ENCODE results near the gene USP22. TPM values are rescaled to one million over a fixed set of nuclear protein-coding genes. Genes with fewer than 3 reads are reported as not detected.

The USP22 gene
- total RNA-seq, 1 experiment from 2014 or later: 224 TPM

- no peaks in the 10 kb centered on the region for H3K9me3 ChIP-seq (ENCODE audit: control insufficient read depth, insufficient read depth, low read depth, low read length)
- no peaks in the 10 kb centered on the region for H3K27me3 ChIP-seq (ENCODE audit: control insufficient read depth, insufficient read depth, low read length)
- POLR2A ChIA-PET: no interaction called here
- in situ Hi-C loops (cut with HindIII; ENCODE audit: low pct_unique_long_range_greater_than_20kb, low sequenced_read_pairs) (no loop called here), intact Hi-C loops (cut with micrococcal nuclease; ENCODE audit: unreplicated experiment) (no loop called here)
- no peaks in the 10 kb centered on the region for H3K36me3 ChIP-seq (ENCODE audit: control insufficient read depth, insufficient read depth, low read length)
- H3K4me1 ChIP-seq (ENCODE audit: control insufficient read depth, insufficient read depth, low read length): no peaks in the 10 kb centered on the region
- CTCF ChIA-PET: no interaction called here
- DNase-seq (ENCODE audit: low read depth, low spot score): no peak
- TF ChIP-seq CTCF (IDR thresholded peaks at IDR 0.05) (no peak), POLR2AphosphoS5 (IDR thresholded peaks at IDR 0.05; ENCODE audit: low read depth, low read length) (no peak), TCF7L2 (IDR thresholded peaks at IDR 0.05; ENCODE audit: low read depth, low read length) (no peak), SIN3A (IDR thresholded peaks at IDR 0.05; ENCODE audit: borderline replicate concordance, insufficient read depth, low read depth, low read length) (no peak)
- TF ChIP-seq, protein P1, sequence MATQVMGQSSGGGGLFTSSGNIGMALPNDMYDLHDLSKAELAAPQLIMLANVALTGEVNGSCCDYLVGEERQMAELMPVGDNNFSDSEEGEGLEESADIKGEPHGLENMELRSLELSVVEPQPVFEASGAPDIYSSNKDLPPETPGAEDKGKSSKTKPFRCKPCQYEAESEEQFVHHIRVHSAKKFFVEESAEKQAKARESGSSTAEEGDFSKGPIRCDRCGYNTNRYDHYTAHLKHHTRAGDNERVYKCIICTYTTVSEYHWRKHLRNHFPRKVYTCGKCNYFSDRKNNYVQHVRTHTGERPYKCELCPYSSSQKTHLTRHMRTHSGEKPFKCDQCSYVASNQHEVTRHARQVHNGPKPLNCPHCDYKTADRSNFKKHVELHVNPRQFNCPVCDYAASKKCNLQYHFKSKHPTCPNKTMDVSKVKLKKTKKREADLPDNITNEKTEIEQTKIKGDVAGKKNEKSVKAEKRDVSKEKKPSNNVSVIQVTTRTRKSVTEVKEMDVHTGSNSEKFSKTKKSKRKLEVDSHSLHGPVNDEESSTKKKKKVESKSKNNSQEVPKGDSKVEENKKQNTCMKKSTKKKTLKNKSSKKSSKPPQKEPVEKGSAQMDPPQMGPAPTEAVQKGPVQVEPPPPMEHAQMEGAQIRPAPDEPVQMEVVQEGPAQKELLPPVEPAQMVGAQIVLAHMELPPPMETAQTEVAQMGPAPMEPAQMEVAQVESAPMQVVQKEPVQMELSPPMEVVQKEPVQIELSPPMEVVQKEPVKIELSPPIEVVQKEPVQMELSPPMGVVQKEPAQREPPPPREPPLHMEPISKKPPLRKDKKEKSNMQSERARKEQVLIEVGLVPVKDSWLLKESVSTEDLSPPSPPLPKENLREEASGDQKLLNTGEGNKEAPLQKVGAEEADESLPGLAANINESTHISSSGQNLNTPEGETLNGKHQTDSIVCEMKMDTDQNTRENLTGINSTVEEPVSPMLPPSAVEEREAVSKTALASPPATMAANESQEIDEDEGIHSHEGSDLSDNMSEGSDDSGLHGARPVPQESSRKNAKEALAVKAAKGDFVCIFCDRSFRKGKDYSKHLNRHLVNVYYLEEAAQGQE (IDR thresholded peaks at IDR 0.05; ENCODE audit: insufficient read depth in 1 of 2, low read depth in 2 of 2, low read length in 1 of 2): no peak
- H3K27ac ChIP-seq (ENCODE audit: low read length): no peak overlapping the region
- no TSS peak for BruUV-seq (replicated peaks)
- H3K4me3 ChIP-seq (ENCODE audit: low read depth in 2 of 2, low read length in 2 of 2): no peak overlapping the region
- no peak for ATAC-seq
These were observed 54.7 kb downstream of the USP22 start for GRCh38 chr17:20988001-20988636.

DNA sequence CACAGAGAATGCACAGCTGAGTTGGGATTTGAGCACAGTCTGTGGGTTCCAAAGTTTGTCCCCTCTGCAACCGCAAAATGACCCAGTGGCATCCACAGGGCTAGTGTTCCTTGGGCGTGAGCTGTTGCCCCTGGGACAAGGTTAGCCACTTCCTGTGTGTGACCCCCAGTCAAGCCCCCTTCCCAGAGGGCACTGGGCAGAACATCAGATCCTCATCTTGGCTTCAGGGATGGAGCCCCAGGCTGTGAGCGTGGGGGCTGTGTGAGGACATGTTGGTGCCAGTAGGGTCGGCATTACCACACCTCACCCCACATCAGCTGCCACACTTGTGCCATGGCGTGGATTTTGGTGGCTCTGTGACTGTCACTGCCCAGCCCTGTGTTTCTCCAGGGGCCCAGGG lies 55.3 kb downstream of the USP22 start:
- Histone ChIP-seq H3K9me3 (ENCODE audit: control insufficient read depth, insufficient read depth, low read depth, low read length) (no peaks in the 10 kb centered on the region), H3K36me3 (ENCODE audit: control insufficient read depth, insufficient read depth, low read length) (no peaks in the 10 kb centered on the region), H3K4me1 (ENCODE audit: control insufficient read depth, insufficient read depth, low read length) (no peaks in the 10 kb centered on the region), H3K27ac (ENCODE audit: low read length) (no peak overlapping the region), H3K4me3 (ENCODE audit: low read depth in 2 of 2, low read length in 2 of 2) (no peak overlapping the region), H3K27me3 (ENCODE audit: control insufficient read depth, insufficient read depth, low read length) (no peaks in the 10 kb centered on the region)
- intact Hi-C loops (cut with micrococcal nuclease; ENCODE audit: unreplicated experiment) (no loop called here), in situ Hi-C loops (cut with HindIII; ENCODE audit: low pct_unique_long_range_greater_than_20kb, low sequenced_read_pairs) (no loop called here)
- ChIA-PET CTCF (no interaction called here), POLR2A (no interaction called here)
- no TSS peak for BruUV-seq (replicated peaks)
- DNase-seq (ENCODE audit: low read depth, low spot score) (no peak), ATAC-seq (no peak)
- TF ChIP-seq, protein P1 (IDR thresholded peaks at IDR 0.05; ENCODE audit: insufficient read depth in 1 of 2, low read depth in 2 of 2, low read length in 1 of 2): no peak
- TF ChIP-seq TCF7L2 (IDR thresholded peaks at IDR 0.05; ENCODE audit: low read depth, low read length) (no peak), SIN3A (IDR thresholded peaks at IDR 0.05; ENCODE audit: borderline replicate concordance, insufficient read depth, low read depth, low read length) (no peak), CTCF (IDR thresholded peaks at IDR 0.05) (no peak), POLR2AphosphoS5 (IDR thresholded peaks at IDR 0.05; ENCODE audit: low read depth, low read length) (no peak)
